GM20431 (cell line): ENCODE data around the gene FAM13B.

Source experiments
- in situ Hi-C: fragments of 300-500 bp; cut with MseI, MboI; formaldehyde crosslinking; loops from one replicate; pipeline ENCODE4 v1.15.0; 2020; ENCODE audit warnings: low sequenced_read_pairs; ENCODE audit not compliant: unreplicated experiment

FAM13B gene

DNA sequence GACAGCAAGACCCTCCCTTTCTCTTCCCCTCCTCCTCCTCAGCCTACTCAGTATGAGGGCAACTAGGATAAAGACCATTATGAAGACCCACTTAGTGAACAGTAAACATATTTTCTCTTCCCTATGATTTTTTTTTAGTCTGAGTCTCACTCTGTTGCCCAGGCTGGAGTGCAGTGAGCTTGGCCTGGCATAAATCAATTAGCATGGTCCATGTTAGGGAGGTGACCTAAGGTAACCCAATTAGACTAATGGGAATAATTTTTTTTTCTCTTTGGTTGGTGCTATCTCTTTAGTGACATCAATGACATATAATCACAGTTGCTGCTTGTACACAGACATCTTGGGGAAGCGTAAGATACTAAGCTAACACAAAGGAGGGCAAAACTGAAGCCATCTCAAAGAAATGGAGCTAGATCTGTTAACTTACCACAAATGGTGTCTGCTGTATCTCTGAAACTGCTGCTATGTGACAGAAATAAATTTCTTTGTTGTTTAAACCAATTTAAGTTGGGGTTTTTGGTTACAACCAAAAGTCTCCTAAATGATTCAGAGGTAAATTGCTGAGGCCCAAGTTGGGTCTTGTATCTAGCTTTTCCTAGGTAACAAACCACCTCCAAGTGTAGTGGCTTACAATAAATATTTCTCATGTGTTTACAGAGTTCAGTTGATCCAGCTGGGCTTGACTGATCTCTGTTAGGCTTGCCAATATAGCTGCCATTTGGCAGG lies 130.3 kb downstream of the FAM13B start:
- in situ Hi-C loops, result no loop called here

DNA sequence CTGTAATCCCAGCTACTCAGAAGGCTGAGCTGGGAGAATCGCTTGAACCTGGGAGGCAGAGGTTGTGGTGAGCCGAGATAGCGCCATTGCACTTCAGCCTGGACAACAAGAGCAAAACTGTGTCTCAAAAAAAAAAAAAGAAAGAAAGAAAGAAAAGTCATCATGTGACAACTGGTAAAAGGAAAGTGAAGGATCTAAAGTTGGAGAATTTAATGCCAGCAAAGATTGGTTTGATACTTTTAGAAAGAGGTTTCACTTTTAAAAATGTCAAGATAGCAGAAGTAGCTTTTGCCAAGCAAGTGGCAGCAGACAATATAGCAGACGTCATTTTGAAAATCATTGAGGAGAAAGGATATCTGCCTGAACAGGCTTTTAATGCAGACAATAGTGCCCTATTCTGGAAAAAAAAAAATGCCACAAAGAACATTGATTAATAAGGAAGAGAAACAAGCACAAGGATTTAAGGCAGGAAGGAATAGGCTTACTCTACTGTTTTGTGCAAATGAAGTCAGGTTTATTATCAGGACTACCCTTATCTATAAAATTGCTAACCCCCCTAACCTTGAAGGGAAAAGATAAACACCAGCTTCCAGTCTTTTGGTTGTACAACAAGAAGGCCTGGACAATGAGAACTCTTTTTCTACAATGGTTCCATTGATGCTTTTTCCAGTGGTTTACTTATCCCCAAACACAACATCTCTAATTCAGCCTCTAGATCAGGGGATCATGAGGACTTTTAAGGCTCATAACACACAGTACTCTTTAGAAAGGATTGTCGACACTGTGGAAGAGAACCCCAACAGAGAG lies 131.7 kb downstream of the FAM13B start:
- in situ Hi-C loops, result no loop called here

- in situ Hi-C loops, result no loop called here
These were observed 133.4 kb downstream of the FAM13B start for GRCh38 chr5:137899493-137899892.

DNA sequence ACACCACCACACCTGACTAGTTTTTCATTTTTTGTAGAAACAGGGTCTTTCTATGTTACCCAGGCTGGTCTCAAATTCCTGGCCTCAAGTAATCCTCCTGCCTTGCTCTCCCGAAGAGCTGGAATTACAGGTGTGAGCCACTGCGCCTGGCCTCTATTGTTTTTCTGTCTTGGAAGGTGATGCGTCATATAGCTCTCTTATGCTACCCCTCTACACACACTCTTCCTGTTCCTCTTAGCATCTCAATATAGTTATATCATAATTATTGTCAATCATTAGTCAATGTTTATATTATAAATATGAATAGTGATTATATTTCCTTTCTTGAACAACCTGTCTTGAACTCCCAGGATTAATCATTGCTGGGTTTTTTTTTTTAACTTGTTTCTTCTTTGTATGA lies 136.3 kb downstream of the FAM13B start:
- in situ Hi-C loops, result no loop called here

GRCh38 chr5:137894586-137894985 lies 138.3 kb downstream of the FAM13B start:
- in situ Hi-C loops, result no loop called here

DNA sequence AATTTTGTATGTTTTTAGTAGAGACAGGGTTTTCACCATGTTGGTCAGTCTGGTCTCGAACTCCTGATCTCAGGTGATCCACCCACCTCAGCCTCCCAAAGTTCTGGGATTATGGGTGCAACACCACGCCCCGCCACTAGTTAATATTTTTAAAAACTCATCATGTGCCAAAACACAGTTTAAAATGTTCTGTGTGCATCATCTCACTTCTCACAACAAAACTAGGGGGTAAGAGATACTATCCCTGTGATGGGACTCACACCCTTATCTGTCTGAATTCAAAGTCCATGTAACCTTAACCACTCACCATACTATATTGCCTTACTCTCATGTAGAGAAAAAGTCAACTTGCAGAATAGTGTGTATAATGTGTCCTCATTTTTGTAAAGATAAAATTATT lies 141.0 kb downstream of the FAM13B start:
- in situ Hi-C loops, result no loop called here

- in situ Hi-C loops, result no loop called here
These were observed 142.0 kb downstream of the FAM13B start for GRCh38 chr5:137890845-137891244.

- in situ Hi-C loops, result no loop called here
These were observed 143.8 kb downstream of the FAM13B start, which contains the start of gene PKD2L2 for GRCh38 chr5:137888863-137889759. Gene PKD2L2, plus strand, starts transcription at chr5:137889457. Its CDS starts 35 bp downstream, at chr5:137889492.

DNA sequence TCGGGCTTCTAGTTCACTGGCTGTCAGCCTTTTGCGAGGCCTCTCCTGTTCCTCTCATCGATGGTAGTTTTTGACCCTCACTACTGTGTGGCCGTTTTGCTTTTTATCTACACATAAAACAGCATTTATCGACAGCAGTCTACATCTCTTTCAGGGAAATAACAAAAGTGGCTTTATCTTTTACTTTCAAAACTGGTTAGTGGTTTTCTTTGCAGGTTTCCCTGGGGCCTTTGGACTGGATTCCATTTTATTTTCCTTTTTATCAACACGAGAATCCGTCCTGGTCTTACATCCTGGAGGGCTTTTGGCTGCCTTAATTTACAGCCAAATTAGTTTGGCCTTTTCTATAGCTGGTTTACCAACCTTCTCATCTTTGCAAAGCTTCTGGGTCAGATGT lies 144.4 kb downstream of the FAM13B start:
- in situ Hi-C loops, result no loop called here
